Measurements from ENCODE around the gene HDGF. TPM values are rescaled to one million over a fixed set of nuclear protein-coding genes. Genes with fewer than 3 reads are reported as not detected.

Gene HDGF
- total and polyA plus RNA-seq, 9 of the 15 experiments (the other 6 are each of a cell fraction or from before 2014, with no cell fraction given): 38.8 to 601 (median 400) TPM

- FAIRE-seq (no peak), DNase-seq (ENCODE audit: extremely low read depth in 1 of 4, low spot score in 3 of 4) (no peak), ATAC-seq (no peak)
- Histone ChIP-seq H3K27me3 (ENCODE audit: control insufficient read depth in 2 of 2, insufficient read depth in 2 of 2, low read length in 2 of 2) (no peaks in the 10 kb centered on the region), H3K79me2 (ENCODE audit: control insufficient read depth, insufficient read depth, low read length) (0 out of 3 replicates have a peak, but pooled peaks cover 3% of the 10 kb centered on the region), H3K4me2 (ENCODE audit: insufficient read depth, low read length) (peak overlapping the region; percentile 72), H3K9ac (ENCODE audit: insufficient read depth in 1 of 2, low read depth in 2 of 2, low read length in 2 of 2) (peak overlapping the region; percentile 49 to 71; a peak in 3 of 4 replicates), H3K36me3 (ENCODE audit: control insufficient read depth, insufficient read depth, low read length) (no peaks in the 10 kb centered on the region), H3K4me1 (replicated peaks in 1 of 2; ENCODE audit: control insufficient read depth in 2 of 2, insufficient read depth in 2 of 2, low read length in 2 of 2) (peaks cover 41 to 55% of the 10 kb centered on the region in 2 experiments), H3K9me3 (replicated peaks; ENCODE audit: control insufficient read depth, insufficient read depth, low read depth, low read length) (no peaks in the 10 kb centered on the region), H3K9me1 (ENCODE audit: control insufficient read depth, insufficient read depth, low read length) (no peaks in the 10 kb centered on the region), H4K20me1 (replicated peaks; ENCODE audit: control insufficient read depth, insufficient read depth, low read length) (no peaks in the 10 kb centered on the region), H3K4me3 (no peak overlapping the region), H3K27ac (ENCODE audit: extremely low read depth, low read depth, low read length) (peak overlapping the region; percentile 91), H2AFZ (ENCODE audit: low read depth, low read length) (peak overlapping the region; percentile 92)
- POLR2A ChIA-PET: interaction anchor here (0.7 to 2.1 kb wide), 9 partner anchors 13 to 719 kb away, joined by 3 to 12 read pairs (median 3); partner anchors contain the start of genes ISG20L2, METTL25B and PRCC
- in situ Hi-C loops (cut with MboI) (no loop called here), intact Hi-C loops (cut with micrococcal nuclease) (no loop called here)
- WGBS (ENCODE audit: insufficient coverage, low coverage, missing lambda C conversion rate): 89% methylated on average over 5 of the region's 5 CpGs
- CTCF ChIA-PET (ENCODE audit: low intra/inter-chr PET ratio): interaction anchor here (0.8 kb wide), 1 partner anchor 35 kb away, joined by 3 read pairs; no protein-coding TSS in a partner anchor
- TF ChIP-seq SMARCA5 (IDR thresholded peaks at IDR 0.05) (0 out of 2 replicates have a peak, but pooled peaks have one; percentile 13), ID3 (CRISPR knock-in tag; IDR thresholded peaks at IDR 0.05) (no peak), ID3 (tag; IDR thresholded peaks at IDR 0.05) (no peak), TCF7 (IDR thresholded peaks at IDR 0.05; ENCODE audit: borderline replicate concordance) (no peak), KAT7 (CRISPR knock-in tag; IDR thresholded peaks at IDR 0.05; ENCODE audit: borderline replicate concordance) (no peak), LARP7 (IDR thresholded peaks at IDR 0.05) (0 out of 2 replicates have a peak, but pooled peaks have one; percentile 40), ZC3H8 (IDR thresholded peaks at IDR 0.05) (0 out of 2 replicates have a peak, but pooled peaks have one; percentile 14), HDGF (IDR thresholded peaks at IDR 0.05) (0 out of 2 replicates have a peak, but pooled peaks have one; percentile 47), GMEB1 (CRISPR knock-in tag; IDR thresholded peaks at IDR 0.05) (no peak), ZNF644 (tag; IDR thresholded peaks at IDR 0.05; ENCODE audit: low read depth) (0 out of 2 replicates have a peak, but pooled peaks have one; percentile 0)
- no TSS peak for BruUV-seq (replicated peaks)
Measured at GRCh38 chr1:156694690-156694962, 56.8 kb downstream of the HDGF start.

Data from K562 (cell line).